K562 (cell line): Measurements from ENCODE around the gene AP3S1.

ENCODE experiments used
- EGR1 ChIP-seq: fragments of 450-650 bp; conservative IDR thresholded peaks from 2 replicates; pipeline ENCODE4 v1.6.1; 2017; ENCODE audit warnings: mild to moderate bottlenecking
- EP300 ChIP-seq: IDR thresholded peaks from 2 replicates; pipeline ENCODE4 v1.6.1; 2012; ENCODE audit warnings: low read length, improper control_type of control experiment
- ESRRA ChIP-seq: fragments of 450-650 bp; IDR thresholded peaks from 2 replicates; pipeline ENCODE4 v1.6.1; 2014; ENCODE audit warnings: low read depth, mild to moderate bottlenecking, moderate library complexity, borderline replicate concordance
- EZH2 ChIP-seq: IDR thresholded peaks from 2 replicates; pipeline ENCODE4 v1.6.1; 2012; ENCODE audit warnings: low read depth, mild to moderate bottlenecking, inconsistent platforms, low read length, borderline replicate concordance
- HIVEP1 ChIP-seq: fragments of 250-450 bp; sonication (Bioruptor Pico); IDR thresholded peaks from 2 replicates; pipeline ENCODE4 v1.4.0; 2020; ENCODE audit warnings: mild to moderate bottlenecking
- SNRNP70 ChIP-seq: fragments of 200-400 bp; formaldehyde crosslinking; optimal IDR thresholded peaks from 2 replicates; pipeline ENCODE3; 2017; ENCODE audit warnings: low read depth, low read length
- SRF ChIP-seq, 2 experiments: fragments of 250-450, 450-650 bp in 1 of 2; sonication (Bioruptor Pico) in 1 of 2; sonication (generic) in 1 of 2; formaldehyde crosslinking; IDR thresholded peaks; 2 replicates each; pipeline versions ENCODE4 v1.5.0 to v1.5.1; 2020 to 2022; ENCODE audit warnings: mild to moderate bottlenecking in 1 of 2, missing genetic modification reagents in 1 of 2
- TF ChIP-seq, protein P1 (sequence below), 3 experiments: IDR thresholded peaks in 2 of 3; conservative IDR thresholded peaks in 1 of 3; 2 replicates each; pipeline ENCODE4 v1.5.1; 2011 to 2012; ENCODE audit warnings: low read length in 3 of 3, mild to moderate bottlenecking in 3 of 3, control low read depth in 2 of 3, improper control_type of control experiment in 1 of 3, inconsistent platforms in 1 of 3, low read depth in 1 of 3, mixed read lengths in 1 of 3, moderate library complexity in 1 of 3; ENCODE audit not compliant: insufficient read depth in 2 of 3

DNA sequence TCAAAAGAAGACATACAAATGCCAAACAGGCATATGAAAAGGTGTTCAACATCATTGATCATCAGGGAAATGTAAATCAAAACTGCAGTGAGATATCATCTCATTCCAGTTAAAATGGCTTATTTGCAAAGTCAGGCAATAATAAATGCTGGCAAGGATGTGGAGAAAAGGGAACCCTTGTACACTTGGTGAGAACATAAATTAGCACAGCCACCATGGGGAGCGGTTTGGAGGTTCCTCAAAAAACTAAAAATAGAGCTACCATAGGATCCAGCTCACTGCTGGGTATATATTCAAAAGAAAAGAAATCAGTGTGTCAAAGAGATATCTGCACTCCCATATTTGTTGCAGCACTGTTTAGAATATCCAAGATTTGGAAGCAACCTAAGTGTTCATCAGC is 50.3 kb downstream of the AP3S1 start:
- no peak for TF ChIP-seq HIVEP1 (CRISPR knock-in tag)
- TF ChIP-seq, protein P1, sequence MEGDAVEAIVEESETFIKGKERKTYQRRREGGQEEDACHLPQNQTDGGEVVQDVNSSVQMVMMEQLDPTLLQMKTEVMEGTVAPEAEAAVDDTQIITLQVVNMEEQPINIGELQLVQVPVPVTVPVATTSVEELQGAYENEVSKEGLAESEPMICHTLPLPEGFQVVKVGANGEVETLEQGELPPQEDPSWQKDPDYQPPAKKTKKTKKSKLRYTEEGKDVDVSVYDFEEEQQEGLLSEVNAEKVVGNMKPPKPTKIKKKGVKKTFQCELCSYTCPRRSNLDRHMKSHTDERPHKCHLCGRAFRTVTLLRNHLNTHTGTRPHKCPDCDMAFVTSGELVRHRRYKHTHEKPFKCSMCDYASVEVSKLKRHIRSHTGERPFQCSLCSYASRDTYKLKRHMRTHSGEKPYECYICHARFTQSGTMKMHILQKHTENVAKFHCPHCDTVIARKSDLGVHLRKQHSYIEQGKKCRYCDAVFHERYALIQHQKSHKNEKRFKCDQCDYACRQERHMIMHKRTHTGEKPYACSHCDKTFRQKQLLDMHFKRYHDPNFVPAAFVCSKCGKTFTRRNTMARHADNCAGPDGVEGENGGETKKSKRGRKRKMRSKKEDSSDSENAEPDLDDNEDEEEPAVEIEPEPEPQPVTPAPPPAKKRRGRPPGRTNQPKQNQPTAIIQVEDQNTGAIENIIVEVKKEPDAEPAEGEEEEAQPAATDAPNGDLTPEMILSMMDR (IDR thresholded peaks at IDR 0.05 in 2 of 3, conservative IDR thresholded peaks at IDR 0.05 in 1 of 3; ENCODE audit: insufficient read depth in 2 of 3, low read depth in 1 of 3, low read length in 3 of 3), result no peak
- TF ChIP-seq ESRRA, result no peak
- TF ChIP-seq EP300, result no peak
- TF ChIP-seq SRF (CRISPR knock-in tag; IDR thresholded peaks at IDR 0.05), result no peak
- no peak for TF ChIP-seq EZH2
- TF ChIP-seq EGR1, result no peak
- TF ChIP-seq SNRNP70, result no peak
